SK-N-SH treated with all-trans-retinoic acid at 6 μM for 48 hours (cell line): ENCODE measurements around the gene CPA1.

Experiments used
- ATAC-seq: fragments of 200-7000 bp; cut with Tn5 transposase; 3 replicates; pipeline ENCODE4 v1.9.1; 2020; ENCODE audit warnings: mild to moderate bottlenecking, moderate library complexity
- ARNTL ChIP-seq: fragments of 450-650 bp; formaldehyde crosslinking; IDR thresholded peaks from 2 replicates; pipeline ENCODE4 v1.5.0; 2020; ENCODE audit warnings: low read depth, mild to moderate bottlenecking, moderate library complexity, borderline replicate concordance
- BACH2 ChIP-seq: fragments of 250-450 bp; sonication (Bioruptor Pico); IDR thresholded peaks from 2 replicates; pipeline ENCODE4 v1.9.0; 2021; ENCODE audit warnings: mild to moderate bottlenecking, borderline replicate concordance
- CREB5 ChIP-seq: fragments of 250-450 bp; sonication (Bioruptor Pico); IDR thresholded peaks from 2 replicates; pipeline ENCODE4 v1.5.1; 2020; ENCODE audit warnings: low read depth, mild to moderate bottlenecking, moderate library complexity
- CSDC2 ChIP-seq: fragments of 250-450 bp; sonication (Bioruptor Pico); IDR thresholded peaks from 2 replicates; pipeline ENCODE4 v1.5.0; 2020; ENCODE audit warnings: mild to moderate bottlenecking, moderate library complexity
- CSRNP3 ChIP-seq: fragments of 250-450 bp; sonication (Bioruptor Pico); IDR thresholded peaks from 2 replicates; pipeline ENCODE4 v1.5.1; 2021; ENCODE audit warnings: mild to moderate bottlenecking, moderate library complexity
- ESRRG ChIP-seq: fragments of 250-450 bp; sonication (Bioruptor Pico); IDR thresholded peaks from 2 replicates; pipeline ENCODE4 v1.6.1; 2021; ENCODE audit warnings: mild to moderate bottlenecking
- GLIS3 ChIP-seq: fragments of 250-450 bp; sonication (Bioruptor Pico); IDR thresholded peaks from 2 replicates; pipeline ENCODE4 v1.5.0; 2020; ENCODE audit warnings: mild to moderate bottlenecking, moderate library complexity
- ISL1 ChIP-seq: fragments of 250-450 bp; sonication (Bioruptor Pico); IDR thresholded peaks from 2 replicates; pipeline ENCODE4 v2.1.2; 2022; ENCODE audit warnings: mild to moderate bottlenecking, moderate library complexity
- OSR1 ChIP-seq: fragments of 250-450 bp; sonication (Bioruptor Pico); IDR thresholded peaks from 2 replicates; pipeline ENCODE4 v1.8.0; 2022; ENCODE audit warnings: moderate library complexity, mild to moderate bottlenecking, inconsistent platforms
- PATZ1 ChIP-seq: fragments of 250-450 bp; sonication (Bioruptor Pico); IDR thresholded peaks from 2 replicates; pipeline ENCODE4 v1.8.0; 2020; ENCODE audit warnings: mild to moderate bottlenecking, moderate library complexity, borderline replicate concordance
- POU6F1 ChIP-seq: fragments of 250-450 bp; sonication (Bioruptor Pico); IDR thresholded peaks from 2 replicates; pipeline ENCODE4 v1.8.0; 2021; ENCODE audit warnings: low read depth, mild to moderate bottlenecking, moderate library complexity, borderline replicate concordance
- PPARA ChIP-seq: fragments of 250-450 bp; sonication (Bioruptor Pico); IDR thresholded peaks from 2 replicates; pipeline ENCODE4 v1.5.0; 2020; ENCODE audit warnings: mild to moderate bottlenecking, borderline replicate concordance
- RARB ChIP-seq: fragments of 250-450 bp; sonication (Bioruptor Pico); IDR thresholded peaks from 2 replicates; pipeline ENCODE4 v1.8.0; 2021; ENCODE audit warnings: mild to moderate bottlenecking, moderate library complexity
- SNAI2 ChIP-seq: fragments of 250-450 bp; sonication (Bioruptor Pico); IDR thresholded peaks from 2 replicates; pipeline ENCODE4 v1.5.0; 2020; ENCODE audit warnings: mild to moderate bottlenecking, moderate library complexity
- TCF4 ChIP-seq: fragments of 250-450 bp; sonication (Bioruptor Pico); IDR thresholded peaks from 2 replicates; pipeline ENCODE4 v1.8.0; 2021; ENCODE audit warnings: mild to moderate bottlenecking, moderate library complexity, borderline replicate concordance
- TOX ChIP-seq: fragments of 250-450 bp; sonication (Bioruptor Pico); IDR thresholded peaks from 2 replicates; pipeline ENCODE4 v1.8.0; 2021; ENCODE audit warnings: mild to moderate bottlenecking, moderate library complexity, borderline replicate concordance
- TSHZ2 ChIP-seq: fragments of 250-450 bp; sonication (Bioruptor Pico); IDR thresholded peaks from 2 replicates; pipeline ENCODE4 v1.5.0; 2020; ENCODE audit warnings: mild to moderate bottlenecking, moderate library complexity
- ZC3H10 ChIP-seq: fragments of 250-450 bp; sonication (Bioruptor Pico); IDR thresholded peaks from 2 replicates; pipeline ENCODE4 v1.5.1; 2021; ENCODE audit warnings: mild to moderate bottlenecking, moderate library complexity
- ZFP3 ChIP-seq: fragments of 250-450 bp; sonication (Bioruptor Pico); IDR thresholded peaks from 2 replicates; pipeline ENCODE4 v1.5.0; 2020; ENCODE audit warnings: mild to moderate bottlenecking, moderate library complexity
- ZFP30 ChIP-seq: fragments of 450-650 bp; formaldehyde crosslinking; IDR thresholded peaks from 2 replicates; pipeline ENCODE4 v1.5.0; 2022; ENCODE audit warnings: mild to moderate bottlenecking, moderate library complexity
- ZNF70 ChIP-seq: fragments of 450-650 bp; formaldehyde crosslinking; IDR thresholded peaks from 2 replicates; pipeline ENCODE4 v1.5.0; 2020; ENCODE audit warnings: mild to moderate bottlenecking, moderate library complexity

Gene CPA1

GRCh38 chr7:130384841-130385599 lies 4.7 kb downstream of the CPA1 start:
- no peak for ATAC-seq
- TF ChIP-seq PPARA (CRISPR knock-in tag) (no peak), ZFP3 (CRISPR knock-in tag) (no peak), ZC3H10 (CRISPR knock-in tag) (no peak), ISL1 (CRISPR knock-in tag) (no peak)
- TF ChIP-seq, all 23 proteins: peak for 0

GRCh38 chr7:130385600-130386066 lies 5.3 kb downstream of the CPA1 start:
- ATAC-seq, result no peak
- TF ChIP-seq ISL1 (CRISPR knock-in tag) (no peak), ARNTL (no peak), ZNF70 (no peak), POU6F1 (CRISPR knock-in tag) (no peak), ESRRG (CRISPR knock-in tag) (no peak), CREB5 (CRISPR knock-in tag) (no peak), RARB (no peak), BACH2 (CRISPR knock-in tag) (no peak), OSR1 (CRISPR knock-in tag) (no peak), SNAI2 (no peak), ZFP30 (CRISPR knock-in tag) (no peak), ZFP3 (CRISPR knock-in tag) (no peak), CSDC2 (CRISPR knock-in tag) (no peak), TSHZ2 (CRISPR knock-in tag) (no peak), CSRNP3 (CRISPR knock-in tag) (no peak), PPARA (CRISPR knock-in tag) (no peak)

GRCh38 chr7:130386876-130387275 lies 6.6 kb downstream of the CPA1 start:
- no peak for ATAC-seq
- TF ChIP-seq TOX (CRISPR knock-in tag) (no peak), PPARA (CRISPR knock-in tag) (no peak), TSHZ2 (CRISPR knock-in tag) (no peak), ZC3H10 (CRISPR knock-in tag) (no peak), TCF4 (no peak), ARNTL (no peak), ESRRG (CRISPR knock-in tag) (no peak), GLIS3 (CRISPR knock-in tag) (no peak), CREB5 (CRISPR knock-in tag) (no peak), ZNF70 (no peak), RARB (no peak), BACH2 (CRISPR knock-in tag) (no peak), PATZ1 (no peak), SNAI2 (no peak), CSRNP3 (CRISPR knock-in tag) (no peak)
